DMS79 (cell line): ENCODE data around the gene TMEM271.
"Not testable (repeated sequence)": the region's sequence is repeated elsewhere in the genome, so short reads cannot be mapped to it uniquely, and the experiment has no call there.

ENCODE experiments used
- DNase-seq: peaks from one replicate; lab custom pipeline; 2025; lab: John Stamatoyannopoulos, UW

TMEM271 gene

GRCh38 chr4:578451-579443, 2.7 kb upstream of the TMEM271 start:
- no peak for DNase-seq

GRCh38 chr4:577499-578450, 1.7 kb upstream of the TMEM271 start:
- DNase-seq: no peak

- no peak for DNase-seq
These were observed 950 bp upstream of the TMEM271 start for GRCh38 chr4:576991-577498.

GRCh38 chr4:575281-576141, 584 bp downstream of the TMEM271 start:
- DNase-seq: no peak

GRCh38 chr4:574346-575161, 1.5 kb downstream of the TMEM271 start:
- DNase-seq: no peak

- DNase-seq: no peak
These were observed 2.8 kb downstream of the TMEM271 start for GRCh38 chr4:573122-573892.

GRCh38 chr4:572594-572993, 3.5 kb downstream of the TMEM271 start:
- DNase-seq: no peak

- no peak for DNase-seq
These were observed 4.1 kb downstream of the TMEM271 start for GRCh38 chr4:571838-572572.

- no peak for DNase-seq
These were observed 5.3 kb downstream of the TMEM271 start for GRCh38 chr4:570754-571153.

GRCh38 chr4:569958-570667, 6.0 kb downstream of the TMEM271 start:
- no peak for DNase-seq

- no peak for DNase-seq
These were observed 7.1 kb downstream of the TMEM271 start for GRCh38 chr4:568962-569361.

GRCh38 chr4:568351-568652, 7.8 kb downstream of the TMEM271 start:
- DNase-seq: no peak

- DNase-seq: no peak
These were observed 8.4 kb downstream of the TMEM271 start for GRCh38 chr4:567457-568350.

GRCh38 chr4:566508-567295, 9.4 kb downstream of the TMEM271 start:
- DNase-seq: no peak

GRCh38 chr4:566035-566434, 10.1 kb downstream of the TMEM271 start:
- DNase-seq: no peak

GRCh38 chr4:565614-566013, 10.5 kb downstream of the TMEM271 start:
- DNase-seq: not testable (repeated sequence)

GRCh38 chr4:562458-562857, 13.6 kb downstream of the TMEM271 start:
- DNase-seq: not testable (repeated sequence)
